GM12878 (cell line): ENCODE measurements around the gene PARD6B. TPM values are rescaled to one million over a fixed set of nuclear protein-coding genes. Genes with fewer than 3 reads are reported as not detected.

ENCODE experiments used
- ASH2L ChIP-seq: fragments of 300-600, 200-600 bp; sonication (generic); IDR thresholded peaks from 2 replicates; pipeline ENCODE4 v1.6.1; 2017; ENCODE audit warnings: low read depth, mild to moderate bottlenecking, borderline replicate concordance
- BMI1 ChIP-seq: fragments of 450-650 bp; IDR thresholded peaks from 2 replicates; pipeline ENCODE4 v1.6.1; 2016; ENCODE audit warnings: mild to moderate bottlenecking, moderate library complexity, borderline replicate concordance
- CREB1 ChIP-seq: IDR thresholded peaks from 2 replicates; pipeline ENCODE4 v1.6.1; 2012; ENCODE audit warnings: low read depth, mild to moderate bottlenecking, inconsistent platforms
- ETV6 ChIP-seq, 2 experiments: fragments of 450-650 bp in 1 of 2; IDR thresholded peaks in 1 of 2; conservative IDR thresholded peaks in 1 of 2; 2 replicates each; pipeline ENCODE4 v1.6.1; 2014; ENCODE audit warnings: antibody characterized with exemption in 1 of 2, borderline replicate concordance in 1 of 2, low read depth in 1 of 2, mild to moderate bottlenecking in 1 of 2, moderate library complexity in 1 of 2
- EZH2 ChIP-seq: IDR thresholded peaks from 2 replicates; pipeline ENCODE4 v1.6.1; 2012; ENCODE audit warnings: low read depth, mild to moderate bottlenecking, control low read depth, inconsistent platforms, low read length, borderline replicate concordance; ENCODE audit not compliant: control insufficient read depth
- GATAD2B ChIP-seq: fragments of 450-650 bp; conservative IDR thresholded peaks from 2 replicates; pipeline ENCODE4 v1.6.1; 2017; ENCODE audit warnings: low read depth, mild to moderate bottlenecking, moderate library complexity
- IKZF2 ChIP-seq, 2 experiments: fragments of 450-650 bp; IDR thresholded peaks; 2 replicates each; pipeline ENCODE4 v1.6.1; 2017; ENCODE audit warnings: mild to moderate bottlenecking in 2 of 2, moderate library complexity in 2 of 2
- JUNB ChIP-seq: IDR thresholded peaks from 2 replicates; pipeline ENCODE4 v1.6.1; 2016; ENCODE audit warnings: antibody characterized with exemption, mild to moderate bottlenecking
- KLF5 ChIP-seq: fragments of 450-650 bp; IDR thresholded peaks from 2 replicates; pipeline ENCODE4 v1.6.1; 2014; ENCODE audit warnings: mild to moderate bottlenecking; ENCODE audit not compliant: partially characterized antibody
- POLR2A ChIP-seq: IDR thresholded peaks from 2 replicates; pipeline ENCODE4 v1.6.1; 2011; ENCODE audit warnings: low read depth, mild to moderate bottlenecking, low read length
- POLR2AphosphoS5 ChIP-seq: IDR thresholded peaks from 2 replicates; pipeline ENCODE4 v1.6.1; 2011; ENCODE audit warnings: mild to moderate bottlenecking, low read length, inconsistent platforms
- RAD51 ChIP-seq: fragments of 450-650 bp; IDR thresholded peaks from 2 replicates; pipeline ENCODE4 v1.6.1; 2016; ENCODE audit warnings: moderate library complexity, mild to moderate bottlenecking, inconsistent platforms
- RUNX3 ChIP-seq: IDR thresholded peaks from 2 replicates; pipeline ENCODE4 v1.6.1; 2012; ENCODE audit warnings: low read length, inconsistent platforms
- SMAD1 ChIP-seq: fragments of 450-650 bp; IDR thresholded peaks from 2 replicates; pipeline ENCODE4 v1.6.1; 2018; ENCODE audit warnings: mild to moderate bottlenecking, low read depth; ENCODE audit not compliant: partially characterized antibody
- SREBF2 ChIP-seq: IDR thresholded peaks from 2 replicates; pipeline ENCODE4 v1.6.1; 2012; ENCODE audit warnings: mild to moderate bottlenecking, low read length
- TAF1 ChIP-seq: IDR thresholded peaks from 2 replicates; pipeline ENCODE4 v1.6.1; 2011; ENCODE audit warnings: mild to moderate bottlenecking, low read depth, low read length, borderline replicate concordance
- polyA plus RNA-seq, 11 experiments: library from polyadenylated mRNA; depleted of rRNA in 4 of 11; unstranded in 6 of 11; stranded (reverse) in 5 of 11; fragments of >200 nt; fragmentation: Nextera tagmentation in 4 of 11; fragmentation: Illumina TruSeq in 1 of 11; extraction: Ambion mirVana in 4 of 11; extraction: Trizol in 1 of 11; gene quantifications; 1 replicate in 1 of 11; 2 replicates in 10 of 11; pipeline versions ENCODE4 v1.2.1 to v1.2.3, GENCODE V29; 2011 to 2016; ENCODE audit warnings: inconsistent platforms in 2 of 11, missing spikeins in 2 of 11, low read depth in 1 of 11
- total RNA-seq, 4 experiments: library from RNA; depleted of rRNA in 3 of 4; stranded (reverse); fragments of >200 nt in 3 of 4; fragmentation: Illumina TruSeq in 1 of 4; extraction: Trizol in 1 of 4; gene quantifications; 2 replicates each; pipeline versions ENCODE4 v1.2.1 to v1.2.3, GENCODE V29; 2013 to 2021
- TF ChIP-seq, protein P1 (sequence below): fragments of 150-350 bp; IDR thresholded peaks from 2 replicates; pipeline ENCODE4 v1.6.1; 2014; ENCODE audit warnings: mild to moderate bottlenecking, low read depth, low read length

The PARD6B gene
- total and polyA plus RNA-seq, 10 of the 15 experiments (the other 5 are each of a cell fraction or from before 2014, with no cell fraction given): 0.57 to 4.7 (median 2.0) TPM

GRCh38 chr20:50799176-50799889, 68.0 kb downstream of the PARD6B start (continued):
- no peak for TF ChIP-seq SREBF2
- TF ChIP-seq ETV6 (conservative IDR thresholded peaks at IDR 0.05 in 1 of 2, IDR thresholded peaks at IDR 0.05 in 1 of 2; ENCODE audit: borderline replicate concordance in 1 of 2, low read depth in 1 of 2): no peak; a peak in 1 of 4 replicates
- TF ChIP-seq IKZF2 (IDR thresholded peaks at IDR 0.05): peak; percentile 43 to 50; a peak in 3 of 4 replicates
- no peak for TF ChIP-seq BMI1
- TF ChIP-seq, protein P1, sequence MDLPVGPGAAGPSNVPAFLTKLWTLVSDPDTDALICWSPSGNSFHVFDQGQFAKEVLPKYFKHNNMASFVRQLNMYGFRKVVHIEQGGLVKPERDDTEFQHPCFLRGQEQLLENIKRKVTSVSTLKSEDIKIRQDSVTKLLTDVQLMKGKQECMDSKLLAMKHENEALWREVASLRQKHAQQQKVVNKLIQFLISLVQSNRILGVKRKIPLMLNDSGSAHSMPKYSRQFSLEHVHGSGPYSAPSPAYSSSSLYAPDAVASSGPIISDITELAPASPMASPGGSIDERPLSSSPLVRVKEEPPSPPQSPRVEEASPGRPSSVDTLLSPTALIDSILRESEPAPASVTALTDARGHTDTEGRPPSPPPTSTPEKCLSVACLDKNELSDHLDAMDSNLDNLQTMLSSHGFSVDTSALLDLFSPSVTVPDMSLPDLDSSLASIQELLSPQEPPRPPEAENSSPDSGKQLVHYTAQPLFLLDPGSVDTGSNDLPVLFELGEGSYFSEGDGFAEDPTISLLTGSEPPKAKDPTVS: no peak
- no peak; the same call in 1 of the 2 replicates for TF ChIP-seq GATAD2B
- TF ChIP-seq RUNX3: peak; percentile 34; the same call in 1 of the 2 replicates
- 0 out of 2 replicates have a peak, but pooled peaks have one; percentile 68 for TF ChIP-seq ASH2L
- TF ChIP-seq JUNB: 0 out of 2 replicates have a peak, but pooled peaks have one; percentile 29
- peak; percentile 24; the same call in 1 of the 2 replicates for TF ChIP-seq POLR2AphosphoS5
- TF ChIP-seq POLR2A: no peak; the same call in 1 of the 2 replicates
- peak; percentile 63 for TF ChIP-seq RAD51
- TF ChIP-seq EZH2: no peak
- 0 out of 2 replicates have a peak, but pooled peaks have one; percentile 8 for TF ChIP-seq CREB1
- TF ChIP-seq KLF5: no peak
- 0 out of 2 replicates have a peak, but pooled peaks have one; percentile 11 for TF ChIP-seq TAF1
- no peak for TF ChIP-seq SMAD1
